ENCODE measurements around the gene LCMT1.
"Not testable (repeated sequence)": the region's sequence is repeated elsewhere in the genome, so short reads cannot be mapped to it uniquely, and the experiment has no call there.

LCMT1 gene

GRCh38 chr16:25151996-25152395 lies 40.5 kb downstream of the LCMT1 start:
- no peak for DNase-seq

- no peak for DNase-seq
These were observed 44.3 kb downstream of the LCMT1 start for GRCh38 chr16:25155553-25156460.

GRCh38 chr16:25157271-25157875 lies 45.8 kb downstream of the LCMT1 start:
- no peak for DNase-seq

- DNase-seq, result no peak
These were observed 46.9 kb downstream of the LCMT1 start for GRCh38 chr16:25158401-25158800.

GRCh38 chr16:25161753-25162367 lies 50.3 kb downstream of the LCMT1 start:
- no peak for DNase-seq

GRCh38 chr16:25163683-25164082 lies 52.1 kb downstream of the LCMT1 start:
- DNase-seq, result no peak

- no peak for DNase-seq
These were observed 53.7 kb downstream of the LCMT1 start for GRCh38 chr16:25165284-25165683.

GRCh38 chr16:25167920-25168319 lies 56.4 kb downstream of the LCMT1 start:
- not testable (repeated sequence) for DNase-seq

- no peak for DNase-seq
These were observed 59.8 kb downstream of the LCMT1 start for GRCh38 chr16:25171390-25171789.

- no peak for DNase-seq
These were observed 61.3 kb downstream of the LCMT1 start for GRCh38 chr16:25172831-25173230.

- DNase-seq, result no peak
These were observed 62.7 kb downstream of the LCMT1 start for GRCh38 chr16:25174285-25174684.

GRCh38 chr16:25176136-25176535 lies 64.6 kb downstream of the LCMT1 start:
- DNase-seq, result peak; percentile 20

GRCh38 chr16:25177512-25177830 lies 65.9 kb downstream of the LCMT1 start:
- no peak for DNase-seq

- DNase-seq, result no peak
These were observed 66.5 kb downstream of the LCMT1 start for GRCh38 chr16:25177831-25178688.

- DNase-seq, result not testable (repeated sequence)
These were observed 69.7 kb downstream of the LCMT1 start for GRCh38 chr16:25181236-25181635.

- no peak for DNase-seq
These were observed 73.2 kb downstream of the LCMT1 start for GRCh38 chr16:25184771-25185170.

- no peak for DNase-seq
These were observed 75.9 kb downstream of the LCMT1 start for GRCh38 chr16:25187491-25187795.

- DNase-seq, result no peak
These were observed 77.8 kb downstream of the LCMT1 start for GRCh38 chr16:25189305-25189704.

- DNase-seq, result no peak
These were observed 80.6 kb downstream of the LCMT1 start for GRCh38 chr16:25192096-25192495.

GRCh38 chr16:25194273-25194878 lies 82.8 kb downstream of the LCMT1 start:
- DNase-seq, result no peak

GRCh38 chr16:25198021-25198420 lies 86.5 kb downstream of the LCMT1 start:
- no peak for DNase-seq

- no peak for DNase-seq
These were observed 87.9 kb downstream of the LCMT1 start for GRCh38 chr16:25199457-25199856.

- DNase-seq, result no peak
These were observed 99.2 kb downstream of the LCMT1 start for GRCh38 chr16:25210758-25211157.
